Suprapubic skin (tissue), 4 donors: ENCODE data around the gene SPOCK1. TPM values are rescaled to one million over a fixed set of nuclear protein-coding genes. Genes with fewer than 3 reads are reported as not detected.

Experiments used
- DNase-seq, 2 donors: peaks; one replicate each; pipeline ENCODE4 v3.0.0-alpha.2; 2019; ENCODE audit warnings: low spot score in 2 of 2
- H3K27ac ChIP-seq: fragments of 200-600 bp; sonication (generic); one replicate; pipeline ENCODE4 v1.5.1; 2019
- H3K27me3 ChIP-seq: fragments of 200-600 bp; sonication (generic); one replicate; pipeline ENCODE4 v1.5.1; 2019
- H3K36me3 ChIP-seq: fragments of 200-600 bp; sonication (generic); one replicate; pipeline ENCODE4 v1.5.1; 2019
- H3K4me1 ChIP-seq: fragments of 200-600 bp; sonication (generic); one replicate; pipeline ENCODE4 v1.5.1; 2019
- H3K4me3 ChIP-seq: fragments of 200-600 bp; sonication (generic); one replicate; pipeline ENCODE4 v1.5.1; 2019; ENCODE audit warnings: mild to moderate bottlenecking
- H3K9me3 ChIP-seq: fragments of 200-600 bp; sonication (generic); one replicate; pipeline ENCODE4 v1.5.1; 2019
- CTCF ChIP-seq, 2 donors: fragments of 200-600 bp in 1 of 2; fragments of 450-650 bp in 1 of 2; sonication (generic) in 1 of 2; IDR thresholded peaks; one replicate each; pipeline ENCODE4 v1.5.1; 2016 to 2019; ENCODE audit warnings: antibody characterized with exemption in 2 of 2, mild to moderate bottlenecking in 1 of 2, moderate library complexity in 1 of 2
- EP300 ChIP-seq: sonication (generic); formaldehyde crosslinking; IDR thresholded peaks from one replicate; pipeline ENCODE4 v1.6.1; 2017; ENCODE audit warnings: antibody characterized with exemption
- POLR2A ChIP-seq, 2 donors: fragments of 450-650 bp; IDR thresholded peaks; one replicate each; pipeline ENCODE4 v1.6.1; 2017; ENCODE audit warnings: antibody characterized with exemption in 2 of 2, mild to moderate bottlenecking in 2 of 2, moderate library complexity in 2 of 2
- POLR2AphosphoS5 ChIP-seq, 3 donors: sonication (generic); formaldehyde crosslinking; IDR thresholded peaks; one replicate each; pipeline ENCODE4 v1.6.1; 2017; ENCODE audit warnings: antibody characterized with exemption in 3 of 3
- WGBS: methylation state at CpG from one replicate; pipeline ENCODE4 v1.1.5; 2018; 5-methylcytosine and 5-hydroxymethylcytosine counted together
- total RNA-seq, 4 donors: library from RNA; depleted of rRNA; stranded (reverse); fragments of >200 nt; gene quantifications; one replicate each; pipeline ENCODE4 v1.1.0, GENCODE V29; 2016

SPOCK1 gene
- total RNA-seq, 4 donors from 2014 or later, result 3.9 to 11.6 (median 5.4) TPM

DNA sequence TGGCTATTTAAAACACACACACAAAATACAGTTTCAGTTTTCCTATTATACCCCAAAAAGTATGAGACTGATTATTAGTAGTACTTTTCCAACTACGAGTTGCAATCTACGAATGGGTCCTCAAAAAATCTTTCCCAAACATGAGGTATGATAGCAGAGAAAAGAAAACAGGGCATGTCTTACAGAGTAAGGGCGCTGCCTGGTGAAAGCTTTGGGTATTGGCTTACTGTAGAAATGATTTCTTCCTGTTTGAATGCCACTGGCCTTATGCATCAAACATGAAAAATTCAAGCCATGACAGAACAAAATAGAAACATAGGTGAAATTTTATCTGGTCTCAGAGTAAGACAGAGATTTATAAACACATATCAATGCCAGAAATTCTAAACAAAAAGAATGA, 448.0 kb downstream of the SPOCK1 start:
- Histone ChIP-seq H3K9me3 (no peaks in the 10 kb centered on the region), H3K27me3 (no peaks in the 10 kb centered on the region), H3K4me1 (no peaks in the 10 kb centered on the region), H3K4me3 (no peak overlapping the region), H3K27ac (no peak overlapping the region), H3K36me3 (no peaks in the 10 kb centered on the region)
- WGBS, result 91% methylated on average over 3 of the region's 3 CpGs
- TF ChIP-seq CTCF (IDR thresholded peaks at IDR 0.05) (no peak), EP300 (no peak), POLR2A (IDR thresholded peaks at IDR 0.05) (no peak), POLR2AphosphoS5 (IDR thresholded peaks at IDR 0.05) (no peak)
- DNase-seq, result no peak

GRCh38 chr5:137040641-137041340, 458.3 kb downstream of the SPOCK1 start:
- Histone ChIP-seq H3K36me3 (no peaks in the 10 kb centered on the region), H3K4me1 (no peaks in the 10 kb centered on the region), H3K4me3 (no peak overlapping the region), H3K9me3 (peaks cover 5% of the 10 kb centered on the region), H3K27me3 (no peaks in the 10 kb centered on the region), H3K27ac (no peak overlapping the region)
- DNase-seq, result no peak
- 76% methylated on average over 1 of the region's 1 CpG for WGBS
- TF ChIP-seq POLR2A (IDR thresholded peaks at IDR 0.05) (no peak), CTCF (IDR thresholded peaks at IDR 0.05) (no peak), EP300 (no peak), POLR2AphosphoS5 (IDR thresholded peaks at IDR 0.05) (no peak)

GRCh38 chr5:137040024-137040423, 459.1 kb downstream of the SPOCK1 start:
- 81% methylated on average over 4 of the region's 4 CpGs for WGBS

DNA sequence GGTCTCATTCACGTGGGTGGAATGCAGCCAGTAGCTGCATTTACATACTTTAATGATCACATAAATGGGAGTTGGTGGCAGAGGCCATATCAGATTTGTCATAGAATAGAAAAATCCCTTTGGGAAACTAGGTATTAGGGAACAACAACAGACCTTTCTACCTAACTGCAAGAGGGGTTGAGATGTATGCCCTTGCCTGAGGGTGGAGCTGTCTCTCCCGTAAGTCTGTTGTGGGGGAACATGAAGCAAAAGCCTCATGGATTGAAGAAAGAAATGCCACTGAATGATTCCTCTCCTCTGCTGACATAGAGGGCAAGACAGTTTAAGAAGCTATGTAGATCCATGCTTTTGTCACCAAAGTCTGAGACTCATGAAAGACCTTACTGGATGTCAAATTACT, 461.3 kb downstream of the SPOCK1 start:
- no peak for TF ChIP-seq POLR2A (IDR thresholded peaks at IDR 0.05)
- TF ChIP-seq CTCF (IDR thresholded peaks at IDR 0.05), result no peak
- no peak for TF ChIP-seq EP300
- no peak for TF ChIP-seq POLR2AphosphoS5 (IDR thresholded peaks at IDR 0.05)

More at GRCh38 chr5:137040024-137040423, 459.1 kb downstream of the SPOCK1 start:
- H3K27me3 ChIP-seq, result no peaks in the 10 kb centered on the region
- no peaks in the 10 kb centered on the region for H3K36me3 ChIP-seq
- no peaks in the 10 kb centered on the region for H3K4me1 ChIP-seq
- TF ChIP-seq CTCF (IDR thresholded peaks at IDR 0.05), result no peak
- TF ChIP-seq POLR2A (IDR thresholded peaks at IDR 0.05), result no peak
- no peak for TF ChIP-seq POLR2AphosphoS5 (IDR thresholded peaks at IDR 0.05)
- no peak for TF ChIP-seq EP300
- no peak for DNase-seq
- H3K4me3 ChIP-seq, result no peak overlapping the region
- H3K9me3 ChIP-seq, result peaks cover 5% of the 10 kb centered on the region
- H3K27ac ChIP-seq, result no peak overlapping the region

DNA sequence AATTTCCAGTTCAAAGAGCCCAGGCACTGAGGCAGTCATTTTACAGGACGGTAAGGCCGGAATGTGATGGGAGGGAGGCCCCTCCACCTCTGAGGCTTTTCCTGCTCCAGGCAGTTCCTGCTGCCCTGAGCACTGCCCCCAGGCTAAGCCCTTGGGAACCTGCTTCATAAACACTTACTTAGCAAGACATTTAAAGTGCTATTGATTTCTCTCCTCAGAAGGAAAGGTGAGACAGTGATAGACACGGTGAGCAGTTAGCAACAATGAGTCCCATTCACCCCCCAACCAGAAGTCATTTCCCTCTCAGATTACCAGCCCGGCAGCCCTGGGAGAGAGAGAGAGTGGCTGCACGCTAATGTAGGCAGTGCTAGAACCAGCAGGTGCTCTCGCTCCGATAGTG, 462.5 kb downstream of the SPOCK1 start:
- no peak overlapping the region for H3K27ac ChIP-seq
- TF ChIP-seq EP300 (no peak), CTCF (IDR thresholded peaks at IDR 0.05) (no peak), POLR2A (IDR thresholded peaks at IDR 0.05) (no peak), POLR2AphosphoS5 (IDR thresholded peaks at IDR 0.05) (no peak)
- no peaks in the 10 kb centered on the region for H3K27me3 ChIP-seq
- H3K9me3 ChIP-seq, result no peaks in the 10 kb centered on the region
- DNase-seq, result no peak
- no peaks in the 10 kb centered on the region for H3K4me1 ChIP-seq
- 58% methylated on average over 7 of the region's 7 CpGs for WGBS
- no peaks in the 10 kb centered on the region for H3K36me3 ChIP-seq
- no peak overlapping the region for H3K4me3 ChIP-seq

More for the DNA sequence above, 461.3 kb downstream of the SPOCK1 start:
- 76% methylated on average over 2 of the region's 2 CpGs for WGBS
- H3K4me3 ChIP-seq, result no peak overlapping the region
- H3K27me3 ChIP-seq, result no peaks in the 10 kb centered on the region
- H3K9me3 ChIP-seq, result no peaks in the 10 kb centered on the region
- H3K36me3 ChIP-seq, result no peaks in the 10 kb centered on the region
- H3K4me1 ChIP-seq, result no peaks in the 10 kb centered on the region
- no peak overlapping the region for H3K27ac ChIP-seq
- no peak for DNase-seq
